ENCODE data around the gene WNT3.

WNT3 gene

GRCh38 chr17:46833840-46834208 lies 15.3 kb upstream of the WNT3 start:
- no peak for DNase-seq

- DNase-seq, result no peak
Observed at GRCh38 chr17:46832945-46833839, 14.7 kb upstream of the WNT3 start.

DNA sequence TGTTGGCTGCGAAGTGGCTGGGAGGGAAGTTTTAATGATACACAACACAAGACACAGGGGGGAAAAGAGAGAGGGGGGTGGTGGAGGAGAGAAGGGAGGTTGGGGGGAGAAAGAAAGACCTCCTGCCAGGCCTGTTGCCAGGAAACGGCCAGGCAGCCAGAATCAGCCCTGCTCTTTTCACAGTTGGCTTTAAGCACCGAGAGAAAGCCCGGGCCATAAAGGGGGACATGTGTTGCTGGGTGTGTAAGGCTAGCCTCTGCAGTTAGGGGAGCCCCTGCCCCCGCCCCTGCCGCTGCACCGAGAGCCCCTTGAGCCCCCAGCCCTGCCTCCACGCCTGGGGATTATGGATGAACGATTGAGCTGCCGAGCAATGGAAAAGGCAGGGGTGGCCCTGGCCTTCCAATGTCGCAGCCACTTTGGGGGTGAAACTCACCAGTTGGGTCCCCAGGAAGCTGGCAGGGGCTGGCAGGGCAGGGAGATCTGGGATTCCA lies 13.9 kb upstream of the WNT3 start:
- no peak for DNase-seq

DNA sequence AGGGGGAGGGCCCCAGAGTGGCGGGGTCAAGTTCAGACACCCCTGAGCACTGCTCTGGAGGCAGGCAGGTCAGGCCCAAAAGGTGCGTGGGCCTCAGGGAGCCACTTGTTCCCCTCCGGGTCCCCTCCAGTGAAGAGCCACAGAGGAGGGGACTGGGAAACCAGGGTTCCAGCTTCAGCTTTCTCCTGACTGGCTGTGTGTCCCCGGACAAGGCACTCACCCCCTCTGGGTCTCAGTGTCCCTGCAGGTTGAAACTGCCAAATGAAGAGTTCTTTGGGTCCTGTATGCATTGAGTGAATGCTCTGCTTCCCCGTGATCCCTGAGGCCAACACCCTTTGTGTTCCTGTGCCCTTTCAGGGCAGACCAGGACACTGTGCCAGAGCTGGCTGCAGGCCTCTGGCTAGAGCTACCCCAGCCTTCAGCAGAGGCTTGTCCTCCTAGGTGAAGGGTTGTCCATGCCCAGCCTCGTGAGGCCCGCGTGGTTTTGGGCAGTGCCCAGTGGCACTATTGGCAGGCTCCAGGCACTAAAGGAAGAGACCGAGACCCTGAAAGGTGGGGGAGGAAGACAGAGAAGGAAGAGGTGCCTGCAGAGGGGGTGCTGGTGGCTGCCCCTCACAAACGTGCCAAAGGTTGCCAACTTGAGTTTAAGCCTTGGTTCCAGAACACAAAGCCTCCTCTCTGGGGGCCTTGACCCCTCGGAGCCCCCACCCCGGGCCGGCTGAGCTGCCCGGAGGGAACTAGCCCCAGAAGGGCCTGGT lies 13.3 kb upstream of the WNT3 start:
- no peak for DNase-seq

DNA sequence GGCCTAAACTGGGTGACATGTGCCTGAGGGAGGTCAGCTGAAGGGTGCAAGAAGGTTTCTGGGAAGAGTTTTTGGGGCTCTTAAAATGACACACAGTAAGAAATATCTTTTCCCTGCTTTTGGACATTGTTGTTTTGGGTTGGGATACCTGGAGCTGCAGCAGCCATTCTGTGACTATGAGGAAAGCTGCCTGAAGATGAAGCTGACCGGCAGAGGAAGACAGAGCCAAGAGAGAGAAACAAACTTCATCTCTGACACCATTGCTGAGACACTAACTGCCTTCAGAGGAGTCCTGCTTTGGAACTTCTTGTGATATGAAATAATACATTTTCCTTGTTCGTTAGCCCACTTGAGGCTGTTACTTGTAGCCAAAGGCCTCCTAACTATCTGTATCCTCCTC lies 8.8 kb upstream of the WNT3 start:
- no peak for DNase-seq

DNA sequence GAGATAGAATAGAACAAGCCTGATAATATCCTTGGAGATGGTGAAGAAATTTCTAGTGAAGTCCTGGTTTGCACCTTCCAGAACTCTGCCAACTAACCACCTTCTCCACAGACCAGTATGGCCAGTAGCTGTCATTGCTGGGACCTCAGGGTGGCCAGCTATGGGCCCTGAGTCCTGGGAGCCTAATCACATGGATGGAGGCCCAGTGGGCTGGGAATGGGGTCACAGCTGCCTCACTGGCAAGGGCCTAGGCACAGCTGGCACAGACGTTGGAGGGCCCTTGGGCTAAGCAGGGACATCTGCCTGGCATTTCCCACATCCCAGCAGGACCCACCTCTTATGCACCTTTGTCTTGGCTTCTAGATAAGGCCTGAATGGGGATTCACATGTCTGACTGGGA lies 7.6 kb upstream of the WNT3 start:
- no peak for DNase-seq

DNA sequence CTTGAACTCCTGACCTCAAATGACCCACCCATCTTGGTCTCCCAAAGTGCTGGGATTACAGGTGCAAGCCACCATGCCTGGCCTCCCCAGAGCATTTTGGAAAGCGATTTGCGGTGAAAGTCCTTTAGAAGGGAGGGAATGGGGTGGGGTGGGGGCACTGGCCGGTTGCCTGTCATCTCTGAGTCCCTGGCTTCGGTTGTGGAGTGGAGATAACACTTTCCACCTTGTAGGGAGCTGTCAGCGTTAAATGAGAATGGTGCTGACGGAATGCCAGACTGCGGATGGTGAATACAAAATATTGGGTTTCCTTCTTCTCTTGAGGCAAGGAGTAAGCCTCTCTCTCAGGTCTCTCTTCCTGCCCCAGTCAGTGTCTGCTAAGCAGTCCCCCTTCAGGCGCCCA lies 5.2 kb upstream of the WNT3 start:
- DNase-seq, result no peak

DNA sequence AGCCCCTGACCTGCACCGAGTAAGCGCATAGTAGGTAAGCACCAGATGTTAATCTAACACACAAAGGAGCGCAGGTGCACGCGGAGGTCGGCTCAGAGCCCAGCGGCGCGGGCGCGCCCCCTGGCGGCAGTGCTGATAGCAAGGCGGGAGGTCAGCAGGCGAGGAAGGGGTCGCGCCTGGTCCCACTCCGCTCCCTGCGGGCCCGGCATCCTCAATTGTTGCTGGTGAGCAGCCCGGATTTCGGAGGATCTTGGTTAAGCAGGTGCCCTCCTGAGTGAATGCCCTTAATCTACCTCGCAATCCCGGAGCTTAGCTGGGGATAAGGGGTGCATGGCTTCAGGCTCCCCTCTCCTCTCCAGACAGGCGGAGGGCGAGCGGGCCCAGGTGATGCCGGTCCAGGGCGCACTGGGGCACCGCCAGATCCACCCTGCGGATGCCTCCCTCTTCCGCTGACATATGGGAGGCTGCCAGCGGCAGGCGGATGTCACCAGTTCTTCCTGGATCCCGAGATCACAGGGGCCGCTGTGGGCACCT lies 4.0 kb upstream of the WNT3 start:
- DNase-seq, result no peak

GRCh38 chr17:46821482-46822387 lies 3.2 kb upstream of the WNT3 start:
- DNase-seq, result no peak

DNA sequence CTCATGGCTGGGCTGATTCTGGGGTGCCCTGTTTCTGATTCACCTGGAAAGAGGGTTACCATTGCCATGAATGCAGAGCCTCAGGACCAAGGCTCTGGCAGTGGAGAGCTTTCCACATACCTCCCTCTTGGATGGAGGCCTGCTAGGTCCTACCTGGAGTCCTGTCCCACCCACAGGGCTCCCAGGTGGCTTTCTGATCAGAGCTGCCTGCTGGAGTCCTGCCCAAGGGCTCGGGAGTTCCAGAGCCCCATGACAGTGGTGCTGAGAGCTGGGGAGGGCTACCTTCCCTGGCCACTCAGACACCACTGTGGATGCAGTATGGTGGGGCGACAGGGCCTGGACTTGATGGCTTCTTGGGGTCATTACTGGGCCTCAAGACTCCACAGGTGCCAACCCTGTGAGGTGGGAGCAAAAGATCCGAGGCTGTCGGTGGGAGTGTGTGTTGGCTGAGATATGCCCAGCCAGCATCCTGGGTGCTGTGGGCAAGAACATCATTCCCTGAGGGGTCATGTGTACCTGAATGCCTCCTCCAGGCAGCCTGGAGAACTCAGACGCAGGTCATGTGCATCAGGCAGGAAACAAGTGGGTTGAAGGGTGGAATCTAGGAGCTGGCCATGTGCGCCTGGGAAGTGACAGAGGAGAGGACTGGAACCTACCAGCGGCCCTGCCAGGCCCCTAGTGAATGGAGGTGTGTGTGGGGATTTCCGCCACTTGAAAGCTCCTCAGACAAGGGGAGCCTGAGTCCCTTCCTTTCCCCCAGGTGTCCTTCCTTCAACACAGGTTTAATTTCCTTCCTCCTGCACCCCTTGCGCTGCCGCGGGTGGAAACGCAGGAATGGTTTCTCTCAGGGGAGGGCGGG lies 2.3 kb upstream of the WNT3 start:
- no peak for DNase-seq

DNA sequence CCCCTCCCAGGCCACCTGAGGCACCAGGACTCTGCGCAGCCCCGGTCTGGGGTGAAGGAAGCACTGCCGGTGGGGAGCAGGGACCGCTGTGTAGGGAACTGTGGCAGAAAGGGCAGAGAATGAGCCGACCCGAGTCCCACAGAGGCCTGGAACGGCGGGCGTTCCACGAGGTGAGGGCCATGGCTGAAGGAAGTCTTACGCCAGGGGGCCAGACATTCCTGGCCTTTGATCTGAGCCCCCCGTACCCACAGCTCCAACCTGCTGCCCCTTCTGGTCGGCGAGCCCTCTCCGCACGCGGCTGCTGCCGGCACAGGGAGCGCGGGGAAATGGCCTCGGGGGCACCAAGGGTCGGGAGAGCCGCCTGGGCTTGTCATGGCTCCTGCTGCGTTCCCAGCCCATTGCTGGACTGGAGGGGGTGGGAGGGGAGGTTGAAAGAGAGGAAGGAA lies 1.4 kb upstream of the WNT3 start:
- DNase-seq, result no peak

- no peak for DNase-seq
Observed at GRCh38 chr17:46818929-46819859, 702 bp upstream of the WNT3 start.

DNA sequence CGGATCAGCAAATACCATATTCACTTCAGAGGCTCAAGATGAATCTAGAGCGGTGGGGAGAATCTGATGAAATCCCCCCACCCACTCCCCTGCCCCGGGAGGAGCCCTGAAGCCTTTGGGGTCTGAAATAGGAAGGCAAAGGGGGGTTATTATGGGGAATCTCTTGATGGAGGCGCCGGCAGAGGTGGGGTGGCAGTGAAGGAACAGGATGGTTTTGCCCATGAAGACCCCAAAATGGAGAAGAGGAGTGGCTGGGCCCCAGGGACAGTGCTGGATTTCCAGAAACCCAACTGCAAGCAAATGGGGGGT lies 637 bp downstream of the WNT3 start:
- no peak for DNase-seq

DNA sequence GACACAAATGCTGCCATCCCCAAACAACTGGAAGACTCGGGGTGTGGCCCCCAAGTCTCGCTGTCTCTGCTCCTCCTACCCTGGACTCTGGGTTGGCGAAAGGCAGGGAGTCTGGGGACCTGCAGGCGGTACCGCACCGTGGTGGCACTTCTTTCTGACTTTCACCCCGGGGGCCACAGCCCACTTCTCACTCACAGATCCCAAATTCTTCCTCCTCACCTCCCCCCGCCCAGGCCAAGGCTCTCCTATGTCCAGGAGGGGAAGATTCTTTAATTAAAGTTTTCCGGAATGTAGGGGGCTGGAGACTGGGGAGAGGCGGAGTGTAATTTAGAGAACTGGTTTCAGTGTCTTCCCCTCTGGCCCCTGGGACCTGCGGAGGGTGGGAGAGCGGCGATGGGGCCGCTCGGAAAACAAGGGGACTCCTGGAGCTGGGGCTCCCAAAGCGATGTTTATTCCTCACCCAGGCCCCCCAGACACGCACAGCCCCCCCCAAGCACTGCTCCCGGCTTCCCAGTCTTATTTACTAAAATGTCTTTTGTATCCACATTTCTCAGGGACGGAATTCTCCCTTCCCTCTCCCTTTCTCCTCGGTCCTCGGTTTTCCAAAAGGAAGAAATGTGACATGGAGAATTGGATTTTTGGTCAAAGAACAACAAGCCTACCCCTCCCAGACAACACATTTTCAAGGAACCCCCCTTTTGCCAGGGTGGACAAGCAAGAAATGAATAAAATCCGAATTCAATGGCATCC lies 1.2 kb downstream of the WNT3 start:
- no peak for DNase-seq

GRCh38 chr17:46815474-46816353 lies 2.8 kb downstream of the WNT3 start:
- no peak for DNase-seq

- DNase-seq, result no peak
Observed at GRCh38 chr17:46814446-46814845, 4.0 kb downstream of the WNT3 start.

DNA sequence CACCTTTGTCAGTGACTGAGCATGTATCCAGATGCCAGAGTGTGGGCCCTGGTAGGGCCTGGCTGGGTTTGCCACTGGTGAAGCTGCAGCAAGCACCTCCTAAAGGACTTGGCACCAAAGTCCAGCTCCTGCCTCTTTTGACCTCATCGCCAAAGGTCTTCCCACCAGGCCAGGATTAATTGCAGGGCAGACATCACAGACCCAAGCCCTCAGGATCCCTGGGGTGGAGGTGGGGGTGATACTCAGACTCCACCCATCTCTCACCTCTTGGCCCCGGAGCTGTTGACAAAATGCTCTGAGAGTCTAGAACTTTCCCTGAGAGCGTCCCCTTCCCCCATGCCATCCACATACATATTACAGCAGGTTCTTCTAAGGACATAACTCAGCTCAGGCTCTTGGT lies 4.6 kb downstream of the WNT3 start:
- no peak for DNase-seq

GRCh38 chr17:46812624-46813318 lies 5.7 kb downstream of the WNT3 start:
- no peak for DNase-seq
